GM23338 (cell line): Measurements from ENCODE around the gene FNDC3B. TPM values are rescaled to one million over a fixed set of nuclear protein-coding genes. Genes with fewer than 3 reads are reported as not detected.

Source experiments
- ATAC-seq: fragments of 200-7000 bp; cut with Tn5 transposase; 3 replicates; pipeline ENCODE4 v1.9.1; 2020
- DNase-seq: peaks from one replicate; pipeline ENCODE4 v3.0.0-alpha.2; 2015; ENCODE audit warnings: low spot score
- H2AFZ ChIP-seq: fragments of 200-600 bp; sonication (generic); 2 replicates; pipeline ENCODE4 v1.8.0; 2016; ENCODE audit warnings: antibody characterized with exemption, mild to moderate bottlenecking, moderate library complexity
- H3F3A ChIP-seq: fragments of 200-600 bp; sonication (generic); replicated peaks from 2 replicates; pipeline ENCODE4 v1.8.0; 2017; ENCODE audit warnings: antibody characterized with exemption, mixed run types, low read depth
- H3K27ac ChIP-seq: fragments of 200-600 bp; sonication (generic); 2 replicates; pipeline ENCODE4 v1.6.1; 2016; ENCODE audit warnings: low read depth
- H3K27me3 ChIP-seq: fragments of 200-600 bp; sonication (generic); 2 replicates; pipeline ENCODE4 v1.8.0; 2016; ENCODE audit warnings: mild to moderate bottlenecking, mixed run types, moderate library complexity; ENCODE audit not compliant: insufficient read depth
- H3K36me3 ChIP-seq: fragments of 200-600 bp; sonication (generic); 2 replicates; pipeline ENCODE4 v1.8.0; 2016; ENCODE audit warnings: mild to moderate bottlenecking; ENCODE audit not compliant: insufficient read depth
- H3K4me1 ChIP-seq: fragments of 200-600 bp; sonication (generic); 2 replicates; pipeline ENCODE4 v1.8.0; 2016; ENCODE audit warnings: mild to moderate bottlenecking, moderate library complexity; ENCODE audit not compliant: insufficient read depth
- H3K4me2 ChIP-seq: fragments of 200-600 bp; sonication (generic); 2 replicates; pipeline ENCODE4 v1.7.1; 2017; ENCODE audit warnings: mixed run types
- H3K4me3 ChIP-seq: fragments of 200-600 bp; sonication (generic); 2 replicates; pipeline ENCODE4 v1.6.1; 2016; ENCODE audit warnings: mixed run types
- H3K79me2 ChIP-seq: fragments of 200-600 bp; sonication (generic); replicated peaks from 2 replicates; pipeline ENCODE4 v1.8.0; 2017; ENCODE audit warnings: mild to moderate bottlenecking; ENCODE audit not compliant: insufficient read depth
- H3K9me2 ChIP-seq: fragments of 200-600 bp; sonication (generic); 2 replicates; pipeline ENCODE4 v1.8.0; 2017; ENCODE audit not compliant: insufficient read depth
- H4K20me1 ChIP-seq: fragments of 200-600 bp; sonication (generic); replicated peaks from 2 replicates; pipeline ENCODE4 v1.8.0; 2017; ENCODE audit warnings: mild to moderate bottlenecking; ENCODE audit not compliant: insufficient read depth
- H3K27ac Mint-ChIP-seq: 2 replicates; pipeline ENCODE4 v1.8.0; 2020; ENCODE audit warnings: inconsistent platforms, mild to moderate bottlenecking, moderate library complexity, mixed read lengths
- H3K27me3 Mint-ChIP-seq: 3 replicates; pipeline ENCODE4 v1.8.0; 2022; ENCODE audit warnings: low read depth, mild to moderate bottlenecking, moderate library complexity, mixed read lengths, inconsistent platforms; ENCODE audit not compliant: insufficient read depth, poor library complexity
- H3K36me3 Mint-ChIP-seq: 3 replicates; pipeline ENCODE4 v1.8.0; 2021; ENCODE audit warnings: low read depth, mild to moderate bottlenecking, inconsistent platforms, moderate library complexity, mixed read lengths
- H3K4me1 Mint-ChIP-seq: 3 replicates; pipeline ENCODE4 v1.8.0; 2020; ENCODE audit warnings: mild to moderate bottlenecking, inconsistent platforms, mixed read lengths
- H3K4me3 Mint-ChIP-seq: 3 replicates; pipeline ENCODE4 v1.8.0; 2021; ENCODE audit warnings: moderate library complexity, mild to moderate bottlenecking, inconsistent platforms, mixed read lengths
- H3K9me3 Mint-ChIP-seq: 3 replicates; pipeline ENCODE4 v1.8.0; 2020; ENCODE audit warnings: moderate library complexity, mild to moderate bottlenecking, inconsistent platforms, mixed read lengths
- CREB1 ChIP-seq: fragments of 250-450 bp; sonication (Bioruptor Pico); IDR thresholded peaks from 2 replicates; pipeline ENCODE4 v1.5.0; 2020; ENCODE audit warnings: low read depth, mild to moderate bottlenecking, moderate library complexity
- ETS1 ChIP-seq: IDR thresholded peaks from 2 replicates; pipeline ENCODE4 v1.6.1; 2016; ENCODE audit warnings: antibody characterized with exemption
- EZH2 ChIP-seq: fragments of 200-600 bp; sonication (generic); IDR thresholded peaks from one replicate; pipeline ENCODE4 v1.8.0; 2017; ENCODE audit warnings: antibody characterized with exemption, mild to moderate bottlenecking, low read depth; ENCODE audit not compliant: unreplicated experiment
- EZH2phosphoT487 ChIP-seq: fragments of 200-600 bp; sonication (generic); IDR thresholded peaks from one replicate; pipeline ENCODE4 v1.8.1; 2018; ENCODE audit warnings: antibody characterized with exemption; ENCODE audit not compliant: unreplicated experiment
- JUNB ChIP-seq: IDR thresholded peaks from one replicate; pipeline ENCODE4 v1.6.1; 2016; ENCODE audit warnings: antibody characterized with exemption; ENCODE audit not compliant: unreplicated experiment
- NANOG ChIP-seq: IDR thresholded peaks from 2 replicates; pipeline ENCODE4 v1.6.1; 2016; ENCODE audit warnings: antibody characterized with exemption, borderline replicate concordance
- POLR2AphosphoS5 ChIP-seq: IDR thresholded peaks from 2 replicates; pipeline ENCODE4 v1.6.1; 2016; ENCODE audit warnings: antibody characterized with exemption, low read depth
- REST ChIP-seq: IDR thresholded peaks from one replicate; pipeline ENCODE4 v1.6.1; 2018; ENCODE audit warnings: antibody characterized with exemption; ENCODE audit not compliant: unreplicated experiment
- STAT1 ChIP-seq: IDR thresholded peaks from one replicate; pipeline ENCODE4 v1.6.1; 2016; ENCODE audit warnings: antibody characterized with exemption; ENCODE audit not compliant: unreplicated experiment
- ZNF114 ChIP-seq: fragments of 250-450 bp; sonication (Bioruptor Pico); IDR thresholded peaks from 2 replicates; pipeline ENCODE4 v1.5.0; 2020; ENCODE audit warnings: mild to moderate bottlenecking, moderate library complexity
- ZNF331 ChIP-seq: fragments of 250-450 bp; sonication (Bioruptor Pico); IDR thresholded peaks from 2 replicates; pipeline ENCODE4 v1.5.0; 2020; ENCODE audit warnings: low read depth, mild to moderate bottlenecking, moderate library complexity
- polyA plus RNA-seq: library from polyadenylated mRNA; unstranded; fragments of >200 nt; fragmentation: Nextera tagmentation; extraction: Ambion mirVana; gene quantifications from 2 replicates; pipeline ENCODE4 v1.2.1, GENCODE V29; 2016
- total RNA-seq: library from RNA; depleted of rRNA; stranded (reverse); fragments of >200 nt; shearing (Covaris generic); gene quantifications from 2 replicates; pipeline ENCODE4 v1.2.3, GENCODE V29; 2014
- TF ChIP-seq, protein P1 (sequence below): fragments of 250-450 bp; sonication (Bioruptor Pico); IDR thresholded peaks from 2 replicates; pipeline ENCODE4 v1.5.0; 2020; ENCODE audit warnings: mild to moderate bottlenecking, moderate library complexity
- TF ChIP-seq, protein P2 (sequence below), 2 experiments: fragments of 200-600 bp in 1 of 2; sonication (generic) in 1 of 2; conservative IDR thresholded peaks; 2 replicates each; pipeline versions ENCODE4 v1.5.1 to v1.6.1; 2016 to 2017; ENCODE audit warnings: antibody characterized with exemption in 2 of 2, low read depth in 2 of 2, mild to moderate bottlenecking in 2 of 2, moderate library complexity in 1 of 2

FNDC3B gene
- total and polyA plus RNA-seq, 2 experiments from 2014 or later: 19.1 to 55.4 TPM

GRCh38 chr3:172303181-172303580 lies 263.8 kb downstream of the FNDC3B start:
- ATAC-seq: no peak
- H3K27me3 ChIP-seq: no peaks in the 10 kb centered on the region
- Mint-ChIP-seq H3K27ac (no peak overlapping the region), H3K4me1 (peaks cover 31% of the 10 kb centered on the region), H3K27me3 (peaks cover 4% of the 10 kb centered on the region), H3K9me3 (no peaks in the 10 kb centered on the region), H3K4me3 (no peak overlapping the region), H3K36me3 (peaks cover 6% of the 10 kb centered on the region; the same call in 2 of the 3 replicates)
- peaks cover 21% of the 10 kb centered on the region for H3K4me1 ChIP-seq
- no peak for DNase-seq
- no peaks in the 10 kb centered on the region for H3F3A ChIP-seq
- H3K36me3 ChIP-seq: no peaks in the 10 kb centered on the region
- H4K20me1 ChIP-seq: no peaks in the 10 kb centered on the region
- no peak overlapping the region for H3K4me3 ChIP-seq
- H2AFZ ChIP-seq: no peak overlapping the region
- no peaks in the 10 kb centered on the region for H3K9me2 ChIP-seq
- no peak overlapping the region for H3K4me2 ChIP-seq
- H3K27ac ChIP-seq: no peak overlapping the region
- TF ChIP-seq EZH2 (no peak), POLR2AphosphoS5 (no peak), JUNB (no peak), ETS1 (no peak), REST (no peak), CREB1 (CRISPR knock-in tag) (no peak), NANOG (no peak), EZH2phosphoT487 (no peak), STAT1 (no peak), ZNF114 (CRISPR knock-in tag) (no peak), ZNF331 (no peak)
- TF ChIP-seq, protein P1, sequence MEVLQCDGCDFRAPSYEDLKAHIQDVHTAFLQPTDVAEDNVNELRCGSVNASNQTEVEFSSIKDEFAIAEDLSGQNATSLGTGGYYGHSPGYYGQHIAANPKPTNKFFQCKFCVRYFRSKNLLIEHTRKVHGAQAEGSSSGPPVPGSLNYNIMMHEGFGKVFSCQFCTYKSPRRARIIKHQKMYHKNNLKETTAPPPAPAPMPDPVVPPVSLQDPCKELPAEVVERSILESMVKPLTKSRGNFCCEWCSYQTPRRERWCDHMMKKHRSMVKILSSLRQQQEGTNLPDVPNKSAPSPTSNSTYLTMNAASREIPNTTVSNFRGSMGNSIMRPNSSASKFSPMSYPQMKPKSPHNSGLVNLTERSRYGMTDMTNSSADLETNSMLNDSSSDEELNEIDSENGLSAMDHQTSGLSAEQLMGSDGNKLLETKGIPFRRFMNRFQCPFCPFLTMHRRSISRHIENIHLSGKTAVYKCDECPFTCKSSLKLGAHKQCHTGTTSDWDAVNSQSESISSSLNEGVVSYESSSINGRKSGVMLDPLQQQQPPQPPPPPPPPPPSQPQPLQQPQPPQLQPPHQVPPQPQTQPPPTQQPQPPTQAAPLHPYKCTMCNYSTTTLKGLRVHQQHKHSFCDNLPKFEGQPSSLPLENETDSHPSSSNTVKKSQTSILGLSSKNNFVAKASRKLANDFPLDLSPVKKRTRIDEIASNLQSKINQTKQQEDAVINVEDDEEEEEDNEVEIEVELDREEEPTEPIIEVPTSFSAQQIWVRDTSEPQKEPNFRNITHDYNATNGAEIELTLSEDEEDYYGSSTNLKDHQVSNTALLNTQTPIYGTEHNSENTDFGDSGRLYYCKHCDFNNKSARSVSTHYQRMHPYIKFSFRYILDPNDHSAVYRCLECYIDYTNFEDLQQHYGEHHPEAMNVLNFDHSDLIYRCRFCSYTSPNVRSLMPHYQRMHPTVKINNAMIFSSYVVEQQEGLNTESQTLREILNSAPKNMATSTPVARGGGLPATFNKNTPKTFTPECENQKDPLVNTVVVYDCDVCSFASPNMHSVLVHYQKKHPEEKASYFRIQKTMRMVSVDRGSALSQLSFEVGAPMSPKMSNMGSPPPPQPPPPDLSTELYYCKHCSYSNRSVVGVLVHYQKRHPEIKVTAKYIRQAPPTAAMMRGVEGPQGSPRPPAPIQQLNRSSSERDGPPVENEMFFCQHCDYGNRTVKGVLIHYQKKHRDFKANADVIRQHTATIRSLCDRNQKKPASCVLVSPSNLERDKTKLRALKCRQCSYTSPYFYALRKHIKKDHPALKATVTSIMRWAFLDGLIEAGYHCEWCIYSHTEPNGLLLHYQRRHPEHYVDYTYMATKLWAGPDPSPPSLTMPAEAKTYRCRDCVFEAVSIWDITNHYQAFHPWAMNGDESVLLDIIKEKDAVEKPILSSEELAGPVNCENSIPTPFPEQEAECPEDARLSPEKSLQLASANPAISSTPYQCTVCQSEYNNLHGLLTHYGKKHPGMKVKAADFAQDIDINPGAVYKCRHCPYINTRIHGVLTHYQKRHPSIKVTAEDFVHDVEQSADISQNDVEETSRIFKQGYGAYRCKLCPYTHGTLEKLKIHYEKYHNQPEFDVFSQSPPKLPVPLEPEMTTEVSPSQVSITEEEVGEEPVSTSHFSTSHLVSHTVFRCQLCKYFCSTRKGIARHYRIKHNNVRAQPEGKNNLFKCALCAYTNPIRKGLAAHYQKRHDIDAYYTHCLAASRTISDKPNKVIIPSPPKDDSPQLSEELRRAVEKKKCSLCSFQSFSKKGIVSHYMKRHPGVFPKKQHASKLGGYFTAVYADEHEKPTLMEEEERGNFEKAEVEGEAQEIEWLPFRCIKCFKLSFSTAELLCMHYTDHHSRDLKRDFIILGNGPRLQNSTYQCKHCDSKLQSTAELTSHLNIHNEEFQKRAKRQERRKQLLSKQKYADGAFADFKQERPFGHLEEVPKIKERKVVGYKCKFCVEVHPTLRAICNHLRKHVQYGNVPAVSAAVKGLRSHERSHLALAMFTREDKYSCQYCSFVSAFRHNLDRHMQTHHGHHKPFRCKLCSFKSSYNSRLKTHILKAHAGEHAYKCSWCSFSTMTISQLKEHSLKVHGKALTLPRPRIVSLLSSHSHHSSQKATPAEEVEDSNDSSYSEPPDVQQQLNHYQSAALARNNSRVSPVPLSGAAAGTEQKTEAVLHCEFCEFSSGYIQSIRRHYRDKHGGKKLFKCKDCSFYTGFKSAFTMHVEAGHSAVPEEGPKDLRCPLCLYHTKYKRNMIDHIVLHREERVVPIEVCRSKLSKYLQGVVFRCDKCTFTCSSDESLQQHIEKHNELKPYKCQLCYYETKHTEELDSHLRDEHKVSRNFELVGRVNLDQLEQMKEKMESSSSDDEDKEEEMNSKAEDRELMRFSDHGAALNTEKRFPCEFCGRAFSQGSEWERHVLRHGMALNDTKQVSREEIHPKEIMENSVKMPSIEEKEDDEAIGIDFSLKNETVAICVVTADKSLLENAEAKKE (CRISPR knock-in tag): no peak
- TF ChIP-seq, protein P2, sequence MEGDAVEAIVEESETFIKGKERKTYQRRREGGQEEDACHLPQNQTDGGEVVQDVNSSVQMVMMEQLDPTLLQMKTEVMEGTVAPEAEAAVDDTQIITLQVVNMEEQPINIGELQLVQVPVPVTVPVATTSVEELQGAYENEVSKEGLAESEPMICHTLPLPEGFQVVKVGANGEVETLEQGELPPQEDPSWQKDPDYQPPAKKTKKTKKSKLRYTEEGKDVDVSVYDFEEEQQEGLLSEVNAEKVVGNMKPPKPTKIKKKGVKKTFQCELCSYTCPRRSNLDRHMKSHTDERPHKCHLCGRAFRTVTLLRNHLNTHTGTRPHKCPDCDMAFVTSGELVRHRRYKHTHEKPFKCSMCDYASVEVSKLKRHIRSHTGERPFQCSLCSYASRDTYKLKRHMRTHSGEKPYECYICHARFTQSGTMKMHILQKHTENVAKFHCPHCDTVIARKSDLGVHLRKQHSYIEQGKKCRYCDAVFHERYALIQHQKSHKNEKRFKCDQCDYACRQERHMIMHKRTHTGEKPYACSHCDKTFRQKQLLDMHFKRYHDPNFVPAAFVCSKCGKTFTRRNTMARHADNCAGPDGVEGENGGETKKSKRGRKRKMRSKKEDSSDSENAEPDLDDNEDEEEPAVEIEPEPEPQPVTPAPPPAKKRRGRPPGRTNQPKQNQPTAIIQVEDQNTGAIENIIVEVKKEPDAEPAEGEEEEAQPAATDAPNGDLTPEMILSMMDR (conservative IDR thresholded peaks at IDR 0.05; ENCODE audit: low read depth in 2 of 2): no peak
- H3K79me2 ChIP-seq: no peaks in the 10 kb centered on the region
